DMS 273 treated with DMSO at 0.1 percent for 48 hours (cell line): Measurements from ENCODE around the gene PRSS56.

Source experiments
- DNase-seq: peaks from one replicate; lab custom pipeline; 2025; lab: John Stamatoyannopoulos, UW

PRSS56 gene

GRCh38 chr2:232502511-232502910, 17.7 kb upstream of the PRSS56 start:
- no peak for DNase-seq

- no peak for DNase-seq
These were observed 17.0 kb upstream of the PRSS56 start for GRCh38 chr2:232502911-232503808.

GRCh38 chr2:232503809-232504323, 16.3 kb upstream of the PRSS56 start:
- no peak for DNase-seq

- no peak for DNase-seq
These were observed 15.8 kb upstream of the PRSS56 start for GRCh38 chr2:232504438-232504837.

GRCh38 chr2:232505856-232506255, 14.3 kb upstream of the PRSS56 start:
- no peak for DNase-seq

GRCh38 chr2:232506709-232507108, 13.5 kb upstream of the PRSS56 start:
- DNase-seq = no peak

GRCh38 chr2:232508251-232508650, 11.9 kb upstream of the PRSS56 start:
- no peak for DNase-seq

- no peak for DNase-seq
These were observed 8.8 kb upstream of the PRSS56 start for GRCh38 chr2:232511336-232511890.

GRCh38 chr2:232512602-232513001, 7.6 kb upstream of the PRSS56 start:
- no peak for DNase-seq

GRCh38 chr2:232513353-232513752, 6.8 kb upstream of the PRSS56 start:
- DNase-seq = no peak

GRCh38 chr2:232515639-232516038, 4.5 kb upstream of the PRSS56 start:
- DNase-seq = no peak

GRCh38 chr2:232516551-232516950, 3.6 kb upstream of the PRSS56 start:
- DNase-seq = no peak

- no peak for DNase-seq
These were observed 1.3 kb upstream of the PRSS56 start for GRCh38 chr2:232518844-232519243.

- DNase-seq = no peak
These were observed 301 bp downstream of the PRSS56 start for GRCh38 chr2:232520489-232520888.

GRCh38 chr2:232521098-232521497, 910 bp downstream of the PRSS56 start:
- DNase-seq = no peak

- no peak for DNase-seq
These were observed 1.9 kb downstream of the PRSS56 start for GRCh38 chr2:232521959-232522622.

- no peak for DNase-seq
These were observed 2.6 kb downstream of the PRSS56 start for GRCh38 chr2:232522623-232523401.

GRCh38 chr2:232523402-232523681, 3.2 kb downstream of the PRSS56 start:
- no peak for DNase-seq

- DNase-seq = no peak
These were observed 3.8 kb downstream of the PRSS56 start for GRCh38 chr2:232523682-232524597.

GRCh38 chr2:232524771-232525170, 4.6 kb downstream of the PRSS56 start:
- DNase-seq = no peak

GRCh38 chr2:232525199-232525598, 5.0 kb downstream of the PRSS56 start:
- DNase-seq = no peak
